ENCODE data around the gene NAA25.

Gene NAA25

DNA sequence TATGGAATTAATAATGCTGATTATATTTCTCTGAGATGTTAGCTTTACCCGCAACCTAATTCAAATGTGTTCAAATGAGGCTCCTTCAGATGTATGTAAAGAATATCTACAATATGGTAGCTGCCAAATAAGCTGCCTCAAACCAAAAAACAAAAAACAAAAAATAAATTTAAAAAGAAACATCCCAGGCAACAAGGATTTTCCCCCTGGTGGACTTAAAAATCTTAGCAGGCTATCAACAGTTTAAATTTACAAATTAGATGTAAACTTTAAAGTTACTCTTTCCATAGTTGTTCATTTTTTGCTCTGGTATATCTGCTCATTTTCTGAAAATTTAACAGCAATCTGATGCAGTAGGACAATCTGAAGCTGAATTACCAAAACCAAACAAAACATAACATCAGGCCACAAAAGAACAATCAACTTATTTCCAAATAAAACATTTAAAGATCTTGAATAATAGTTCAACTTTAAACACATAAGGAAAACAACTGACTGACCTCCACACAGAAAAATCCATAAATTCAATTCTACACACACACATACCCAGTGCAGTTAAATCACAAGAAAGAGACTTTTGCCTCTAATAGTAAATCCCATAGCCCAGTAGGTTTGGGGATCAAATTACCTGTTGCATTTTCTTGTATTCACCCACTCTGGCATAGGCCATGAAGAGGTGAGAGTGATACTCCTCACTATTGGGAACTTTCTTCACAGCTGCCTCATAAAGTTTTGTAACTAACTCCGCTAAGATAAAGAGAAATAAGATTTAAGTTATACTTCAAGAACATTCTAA is 21.3 kb downstream of the NAA25 start:
- no peak overlapping the region for H3K4me2 ChIP-seq (ENCODE audit: low read depth, low read length, poor library complexity, severe bottlenecking)
- H3K79me2 ChIP-seq (ENCODE audit: insufficient read depth, low read length) = peaks cover 25% of the 10 kb centered on the region
- no peak overlapping the region for H3K27ac ChIP-seq (ENCODE audit: low read depth, low read length)

DNA sequence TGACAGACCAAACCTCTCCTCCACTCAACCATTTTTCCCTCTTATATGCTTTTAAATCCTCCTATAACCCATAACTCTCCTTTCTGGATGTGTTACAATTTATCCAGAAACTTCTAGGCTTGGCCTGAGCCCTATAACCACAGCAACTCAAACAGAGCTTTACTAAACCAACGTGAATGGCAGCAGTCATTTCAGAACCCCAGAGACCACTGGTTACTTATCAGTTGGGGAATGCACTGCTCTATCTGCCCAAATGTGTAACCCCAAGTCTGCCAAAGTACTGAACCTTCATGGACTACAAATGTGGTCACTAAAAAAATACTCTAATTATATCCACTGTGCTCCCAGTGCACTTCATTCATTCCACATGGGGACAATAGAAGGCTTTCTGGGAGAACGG is 42.0 kb downstream of the NAA25 start:
- no peaks in the 10 kb centered on the region for H3K27me3 ChIP-seq (ENCODE audit: low read length)
- H3K9me3 ChIP-seq (ENCODE audit: insufficient read depth, low read length) = no peaks in the 10 kb centered on the region
- H3K4me2 ChIP-seq (ENCODE audit: low read depth, low read length, poor library complexity, severe bottlenecking) = no peak overlapping the region
- H3K36me3 ChIP-seq (ENCODE audit: low read length) = peaks cover 33% of the 10 kb centered on the region
- no peaks in the 10 kb centered on the region for H4K20me1 ChIP-seq (ENCODE audit: low read depth, low read length)
- H3F3A ChIP-seq (ENCODE audit: insufficient read depth) = peaks cover 3% of the 10 kb centered on the region; the same call in 1 of the 2 replicates
- H3K27ac ChIP-seq (ENCODE audit: low read depth, low read length) = no peak overlapping the region
- no peak overlapping the region for H3K4me3 ChIP-seq (ENCODE audit: insufficient read depth, low read length, poor library complexity, severe bottlenecking)
- no peaks in the 10 kb centered on the region for H3K9me2 ChIP-seq (replicated peaks; ENCODE audit: insufficient read depth, low read length)
- TF ChIP-seq EZH2phosphoT487 (conservative IDR thresholded peaks at IDR 0.05; ENCODE audit: low read length) = no peak
- TF ChIP-seq, protein P1, sequence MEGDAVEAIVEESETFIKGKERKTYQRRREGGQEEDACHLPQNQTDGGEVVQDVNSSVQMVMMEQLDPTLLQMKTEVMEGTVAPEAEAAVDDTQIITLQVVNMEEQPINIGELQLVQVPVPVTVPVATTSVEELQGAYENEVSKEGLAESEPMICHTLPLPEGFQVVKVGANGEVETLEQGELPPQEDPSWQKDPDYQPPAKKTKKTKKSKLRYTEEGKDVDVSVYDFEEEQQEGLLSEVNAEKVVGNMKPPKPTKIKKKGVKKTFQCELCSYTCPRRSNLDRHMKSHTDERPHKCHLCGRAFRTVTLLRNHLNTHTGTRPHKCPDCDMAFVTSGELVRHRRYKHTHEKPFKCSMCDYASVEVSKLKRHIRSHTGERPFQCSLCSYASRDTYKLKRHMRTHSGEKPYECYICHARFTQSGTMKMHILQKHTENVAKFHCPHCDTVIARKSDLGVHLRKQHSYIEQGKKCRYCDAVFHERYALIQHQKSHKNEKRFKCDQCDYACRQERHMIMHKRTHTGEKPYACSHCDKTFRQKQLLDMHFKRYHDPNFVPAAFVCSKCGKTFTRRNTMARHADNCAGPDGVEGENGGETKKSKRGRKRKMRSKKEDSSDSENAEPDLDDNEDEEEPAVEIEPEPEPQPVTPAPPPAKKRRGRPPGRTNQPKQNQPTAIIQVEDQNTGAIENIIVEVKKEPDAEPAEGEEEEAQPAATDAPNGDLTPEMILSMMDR (IDR thresholded peaks at IDR 0.05; ENCODE audit: insufficient read depth, low read length, poor library complexity, severe bottlenecking) = no peak
- no peak overlapping the region for H3K9ac ChIP-seq (ENCODE audit: low read length)
- no peaks in the 10 kb centered on the region for H3K79me2 ChIP-seq (ENCODE audit: insufficient read depth, low read length)
- H2AFZ ChIP-seq (ENCODE audit: low read depth, low read length, severe bottlenecking) = no peak overlapping the region

More for the DNA sequence above, 21.3 kb downstream of the NAA25 start:
- Histone ChIP-seq H3K9me2 (replicated peaks; ENCODE audit: insufficient read depth, low read length) (no peaks in the 10 kb centered on the region), H3K36me3 (ENCODE audit: low read length) (peaks cover 28% of the 10 kb centered on the region), H3K9ac (ENCODE audit: low read length) (no peak overlapping the region), H2AFZ (ENCODE audit: low read depth, low read length, severe bottlenecking) (no peak overlapping the region), H3F3A (ENCODE audit: insufficient read depth) (peaks cover 12% of the 10 kb centered on the region), H3K27me3 (ENCODE audit: low read length) (no peaks in the 10 kb centered on the region), H4K20me1 (ENCODE audit: low read depth, low read length) (0 out of 2 replicates have a peak, but pooled peaks cover 4% of the 10 kb centered on the region), H3K4me3 (ENCODE audit: insufficient read depth, low read length, poor library complexity, severe bottlenecking) (no peak overlapping the region), H3K9me3 (ENCODE audit: insufficient read depth, low read length) (no peaks in the 10 kb centered on the region)
- TF ChIP-seq, protein P1 (IDR thresholded peaks at IDR 0.05; ENCODE audit: insufficient read depth, low read length, poor library complexity, severe bottlenecking) = no peak
- TF ChIP-seq EZH2phosphoT487 (conservative IDR thresholded peaks at IDR 0.05; ENCODE audit: low read length) = no peak

DNA sequence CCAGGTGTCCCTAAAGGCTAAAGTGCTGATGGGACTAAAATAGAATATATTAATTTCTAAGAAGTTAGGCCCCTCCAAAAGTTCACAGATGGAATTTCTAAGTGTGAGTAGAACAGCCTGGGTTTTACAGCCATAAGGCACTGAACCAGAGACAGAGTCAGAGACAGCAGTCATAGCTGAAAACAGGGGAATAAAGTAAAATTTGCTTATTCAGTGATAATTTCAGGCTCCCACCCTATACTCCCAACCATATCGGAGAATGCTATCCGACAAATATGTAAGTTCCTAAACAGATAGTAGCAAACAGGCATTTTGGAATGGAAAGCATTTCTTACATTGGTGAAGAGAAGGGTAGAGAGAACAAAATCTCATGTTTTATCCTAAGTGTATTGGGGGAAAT is 45.3 kb downstream of the NAA25 start:
- TF ChIP-seq, protein P1 (IDR thresholded peaks at IDR 0.05; ENCODE audit: insufficient read depth, low read length, poor library complexity, severe bottlenecking) = no peak
- TF ChIP-seq EZH2phosphoT487 (conservative IDR thresholded peaks at IDR 0.05; ENCODE audit: low read length) = no peak
- Histone ChIP-seq H3K4me3 (ENCODE audit: insufficient read depth, low read length, poor library complexity, severe bottlenecking) (no peak overlapping the region), H2AFZ (ENCODE audit: low read depth, low read length, severe bottlenecking) (no peak overlapping the region), H3K27me3 (ENCODE audit: low read length) (no peaks in the 10 kb centered on the region), H3K79me2 (ENCODE audit: insufficient read depth, low read length) (no peaks in the 10 kb centered on the region), H3K4me2 (ENCODE audit: low read depth, low read length, poor library complexity, severe bottlenecking) (no peak overlapping the region), H3K9me2 (replicated peaks; ENCODE audit: insufficient read depth, low read length) (no peaks in the 10 kb centered on the region), H3K27ac (ENCODE audit: low read depth, low read length) (no peak overlapping the region), H3F3A (ENCODE audit: insufficient read depth) (no peaks in the 10 kb centered on the region; the same call in 1 of the 2 replicates), H3K9ac (ENCODE audit: low read length) (no peak overlapping the region), H4K20me1 (ENCODE audit: low read depth, low read length) (0 out of 2 replicates have a peak, but pooled peaks cover 3% of the 10 kb centered on the region), H3K36me3 (ENCODE audit: low read length) (peaks cover 36% of the 10 kb centered on the region), H3K9me3 (ENCODE audit: insufficient read depth, low read length) (no peaks in the 10 kb centered on the region)
